ENCODE results near the gene VTI1A.

VTI1A gene

DNA sequence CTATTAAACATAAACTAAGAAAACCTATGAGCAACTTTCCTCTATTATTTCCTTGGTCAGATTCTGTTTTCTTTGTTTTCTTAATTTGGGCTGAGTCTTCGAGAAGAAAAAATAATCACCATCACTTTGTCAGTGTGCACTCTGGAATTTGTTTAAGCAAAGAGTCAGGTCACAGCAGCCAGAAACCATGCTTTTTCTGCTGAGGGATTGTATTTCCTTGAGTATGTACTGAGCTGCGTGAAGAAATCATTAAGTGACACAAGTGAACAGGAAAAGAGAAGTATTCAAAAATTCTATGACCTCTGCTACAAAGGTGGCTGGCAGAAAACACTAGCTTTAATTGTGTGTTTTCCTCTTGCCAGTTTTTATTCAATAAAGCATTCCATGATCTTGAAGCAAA lies 249.6 kb downstream of the VTI1A start:
- in situ Hi-C loops (cut with HindIII; ENCODE audit: low sequenced_read_pairs) = no loop called here
- TF ChIP-seq, protein P1, sequence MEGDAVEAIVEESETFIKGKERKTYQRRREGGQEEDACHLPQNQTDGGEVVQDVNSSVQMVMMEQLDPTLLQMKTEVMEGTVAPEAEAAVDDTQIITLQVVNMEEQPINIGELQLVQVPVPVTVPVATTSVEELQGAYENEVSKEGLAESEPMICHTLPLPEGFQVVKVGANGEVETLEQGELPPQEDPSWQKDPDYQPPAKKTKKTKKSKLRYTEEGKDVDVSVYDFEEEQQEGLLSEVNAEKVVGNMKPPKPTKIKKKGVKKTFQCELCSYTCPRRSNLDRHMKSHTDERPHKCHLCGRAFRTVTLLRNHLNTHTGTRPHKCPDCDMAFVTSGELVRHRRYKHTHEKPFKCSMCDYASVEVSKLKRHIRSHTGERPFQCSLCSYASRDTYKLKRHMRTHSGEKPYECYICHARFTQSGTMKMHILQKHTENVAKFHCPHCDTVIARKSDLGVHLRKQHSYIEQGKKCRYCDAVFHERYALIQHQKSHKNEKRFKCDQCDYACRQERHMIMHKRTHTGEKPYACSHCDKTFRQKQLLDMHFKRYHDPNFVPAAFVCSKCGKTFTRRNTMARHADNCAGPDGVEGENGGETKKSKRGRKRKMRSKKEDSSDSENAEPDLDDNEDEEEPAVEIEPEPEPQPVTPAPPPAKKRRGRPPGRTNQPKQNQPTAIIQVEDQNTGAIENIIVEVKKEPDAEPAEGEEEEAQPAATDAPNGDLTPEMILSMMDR (IDR thresholded peaks at IDR 0.05; ENCODE audit: low read depth, low read length) = no peak
- DNase-seq (ENCODE audit: low read depth, low spot score) = no peak
- no peak overlapping the region for H3K4me3 ChIP-seq (ENCODE audit: low read depth, low read length)

DNA sequence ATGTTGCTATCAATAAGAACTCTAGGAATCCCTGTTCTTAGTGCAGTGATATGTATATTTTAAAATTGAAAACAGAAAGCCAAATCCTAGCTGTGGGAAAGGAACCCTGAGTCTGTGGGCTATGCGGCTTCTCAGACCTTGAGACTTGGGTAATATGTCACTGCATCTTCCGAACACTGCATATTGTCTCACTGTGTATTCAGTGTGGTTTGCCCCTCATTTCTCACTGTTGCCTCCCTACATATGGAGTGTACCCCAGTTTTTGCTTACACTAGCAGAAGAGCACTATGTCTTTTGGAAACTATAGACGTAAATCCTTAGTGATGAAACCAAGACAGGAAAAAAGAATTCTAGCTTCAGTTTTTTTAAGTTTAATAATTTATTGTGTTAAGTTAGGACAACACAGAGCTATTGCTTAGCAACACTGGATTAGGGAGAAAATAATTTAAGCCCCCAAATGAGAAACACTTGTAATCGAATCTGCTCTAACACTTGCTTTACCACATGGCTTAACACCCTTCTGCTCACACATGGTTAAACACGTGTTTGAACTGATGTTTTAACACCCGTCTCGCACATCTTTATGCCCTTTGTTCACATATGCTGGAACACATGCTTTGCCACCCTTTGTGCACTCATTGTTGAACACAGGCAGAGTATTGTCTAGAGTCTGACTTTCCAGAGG lies 251.3 kb downstream of the VTI1A start:
- in situ Hi-C loops (cut with HindIII; ENCODE audit: low sequenced_read_pairs) = no loop called here
- DNase-seq (ENCODE audit: low read depth, low spot score) = no peak
- H3K4me3 ChIP-seq (ENCODE audit: low read depth, low read length) = no peak overlapping the region
- TF ChIP-seq, protein P1 (IDR thresholded peaks at IDR 0.05; ENCODE audit: low read depth, low read length) = no peak

DNA sequence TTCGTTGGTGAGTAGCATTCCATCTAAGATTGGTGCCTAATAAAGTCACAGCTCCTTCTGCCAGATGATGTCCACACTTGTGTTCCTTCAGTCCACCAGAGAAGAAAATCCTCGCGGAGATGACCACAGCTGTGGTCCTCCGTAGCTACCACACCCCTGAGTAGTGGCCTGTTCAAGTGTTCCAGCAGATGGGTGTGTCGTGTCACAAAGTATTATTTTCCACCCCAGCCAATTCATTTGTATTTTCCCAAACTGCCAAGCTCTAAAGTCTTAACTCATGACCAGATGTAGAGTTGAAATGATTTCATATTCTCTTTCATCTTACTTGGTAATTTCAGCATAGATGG lies 251.8 kb downstream of the VTI1A start:
- no peak overlapping the region for H3K4me3 ChIP-seq (ENCODE audit: low read depth, low read length)
- TF ChIP-seq, protein P1 (IDR thresholded peaks at IDR 0.05; ENCODE audit: low read depth, low read length) = no peak
- no peak for DNase-seq (ENCODE audit: low read depth, low spot score)
- in situ Hi-C loops (cut with HindIII; ENCODE audit: low sequenced_read_pairs) = no loop called here

DNA sequence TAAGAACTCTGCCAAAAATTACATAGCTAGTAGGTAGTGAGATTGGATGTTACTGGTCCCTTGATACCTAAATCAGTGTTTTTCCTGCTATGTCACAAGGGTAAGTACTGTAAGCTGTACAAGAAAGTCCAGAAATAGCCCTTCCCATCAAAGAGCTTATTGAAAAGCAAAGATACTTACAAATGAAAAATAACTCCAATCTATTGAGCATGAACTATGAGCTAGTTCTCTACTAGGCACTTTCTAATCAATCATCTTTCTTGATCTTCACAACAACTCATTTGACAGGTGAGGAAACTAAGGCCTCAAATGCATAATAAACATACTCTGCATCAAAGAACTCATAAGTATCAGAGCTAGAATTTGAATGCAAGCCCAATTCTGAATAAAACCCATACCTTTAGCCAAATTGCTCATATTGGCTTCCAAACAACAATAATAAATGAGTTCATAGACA lies 253.2 kb downstream of the VTI1A start:
- H3K4me3 ChIP-seq (ENCODE audit: low read depth, low read length) = no peak overlapping the region
- DNase-seq (ENCODE audit: low read depth, low spot score) = no peak
- TF ChIP-seq, protein P1 (IDR thresholded peaks at IDR 0.05; ENCODE audit: low read depth, low read length) = no peak
- in situ Hi-C loops (cut with HindIII; ENCODE audit: low sequenced_read_pairs) = no loop called here

DNA sequence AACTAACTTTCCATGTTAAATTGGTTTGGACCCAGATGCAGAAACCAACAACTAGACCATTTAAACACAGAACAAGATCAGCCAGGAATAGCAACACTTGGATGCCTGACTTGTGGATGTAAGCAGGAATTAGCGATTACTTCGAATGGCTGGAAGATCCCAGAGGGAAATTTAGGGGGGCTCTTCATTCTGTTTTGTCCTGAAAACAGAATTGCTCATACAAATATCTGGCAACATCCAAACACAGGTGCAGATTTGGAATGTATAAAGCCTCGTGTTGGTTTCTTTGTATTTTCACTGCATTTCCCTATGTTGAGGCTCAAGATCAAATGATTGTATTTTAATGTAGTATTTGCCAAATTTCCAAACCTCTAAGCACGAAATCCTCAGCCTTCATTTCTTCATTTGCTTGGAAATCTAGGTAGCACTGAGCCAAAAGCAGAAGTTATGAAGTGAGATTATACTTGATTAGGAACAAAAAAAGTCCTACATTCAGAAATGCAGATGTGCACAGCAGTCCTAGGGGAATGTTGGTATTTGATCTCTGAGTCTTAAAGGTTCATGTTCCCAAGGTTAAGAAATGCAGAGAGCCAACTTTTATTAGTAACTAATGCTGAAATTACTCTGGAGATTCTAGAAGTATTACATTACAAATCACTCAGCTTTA lies 254.3 kb downstream of the VTI1A start:
- in situ Hi-C loops (cut with HindIII; ENCODE audit: low sequenced_read_pairs) = no loop called here
- H3K4me3 ChIP-seq (ENCODE audit: low read depth, low read length) = no peak overlapping the region
- TF ChIP-seq, protein P1 (IDR thresholded peaks at IDR 0.05; ENCODE audit: low read depth, low read length) = no peak
- DNase-seq (ENCODE audit: low read depth, low spot score) = no peak

DNA sequence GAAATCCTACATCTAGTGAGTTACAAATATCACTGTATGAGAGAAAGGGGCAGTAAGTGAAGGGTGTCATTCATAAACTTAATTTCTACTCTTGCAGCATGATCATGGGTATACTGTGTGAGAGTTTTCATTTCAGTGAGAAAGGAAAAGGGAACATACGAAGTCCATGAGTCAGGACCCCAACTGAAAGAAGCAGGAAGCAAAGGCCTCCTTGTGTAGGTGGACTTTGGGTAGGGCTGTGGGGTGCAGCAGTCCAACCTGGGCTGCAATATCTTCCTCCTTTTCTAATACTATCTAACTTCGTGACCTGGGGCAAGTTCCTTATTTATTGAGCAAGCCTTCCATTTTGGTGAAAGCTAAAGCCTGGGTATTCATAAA lies 254.9 kb downstream of the VTI1A start:
- no peak for DNase-seq (ENCODE audit: low read depth, low spot score)
- TF ChIP-seq, protein P1 (IDR thresholded peaks at IDR 0.05; ENCODE audit: low read depth, low read length) = no peak
- in situ Hi-C loops (cut with HindIII; ENCODE audit: low sequenced_read_pairs) = no loop called here
- H3K4me3 ChIP-seq (ENCODE audit: low read depth, low read length) = no peak overlapping the region

Data from astrocyte of the spinal cord (primary cell).